M059J (cell line): ENCODE data around the gene IGSF11. TPM values are rescaled to one million over a fixed set of nuclear protein-coding genes. Genes with fewer than 3 reads are reported as not detected.
A peak's percentile ranks its signal among the peaks of the same experiment; 100 is the strongest.

Source experiments
- DNase-seq: peaks from one replicate; pipeline ENCODE4 v3.0.0-alpha.2; 2012; ENCODE audit warnings: low read depth
- total RNA-seq: library from RNA; depleted of rRNA; stranded (reverse); fragments of >200 nt; shearing (Covaris generic); gene quantifications from 2 replicates; pipeline ENCODE4 v1.2.3, GENCODE V29; 2014; rRNA removed

IGSF11 gene, protein sequence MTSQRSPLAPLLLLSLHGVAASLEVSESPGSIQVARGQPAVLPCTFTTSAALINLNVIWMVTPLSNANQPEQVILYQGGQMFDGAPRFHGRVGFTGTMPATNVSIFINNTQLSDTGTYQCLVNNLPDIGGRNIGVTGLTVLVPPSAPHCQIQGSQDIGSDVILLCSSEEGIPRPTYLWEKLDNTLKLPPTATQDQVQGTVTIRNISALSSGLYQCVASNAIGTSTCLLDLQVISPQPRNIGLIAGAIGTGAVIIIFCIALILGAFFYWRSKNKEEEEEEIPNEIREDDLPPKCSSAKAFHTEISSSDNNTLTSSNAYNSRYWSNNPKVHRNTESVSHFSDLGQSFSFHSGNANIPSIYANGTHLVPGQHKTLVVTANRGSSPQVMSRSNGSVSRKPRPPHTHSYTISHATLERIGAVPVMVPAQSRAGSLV
- total RNA-seq: not detected in 2 replicates

DNA sequence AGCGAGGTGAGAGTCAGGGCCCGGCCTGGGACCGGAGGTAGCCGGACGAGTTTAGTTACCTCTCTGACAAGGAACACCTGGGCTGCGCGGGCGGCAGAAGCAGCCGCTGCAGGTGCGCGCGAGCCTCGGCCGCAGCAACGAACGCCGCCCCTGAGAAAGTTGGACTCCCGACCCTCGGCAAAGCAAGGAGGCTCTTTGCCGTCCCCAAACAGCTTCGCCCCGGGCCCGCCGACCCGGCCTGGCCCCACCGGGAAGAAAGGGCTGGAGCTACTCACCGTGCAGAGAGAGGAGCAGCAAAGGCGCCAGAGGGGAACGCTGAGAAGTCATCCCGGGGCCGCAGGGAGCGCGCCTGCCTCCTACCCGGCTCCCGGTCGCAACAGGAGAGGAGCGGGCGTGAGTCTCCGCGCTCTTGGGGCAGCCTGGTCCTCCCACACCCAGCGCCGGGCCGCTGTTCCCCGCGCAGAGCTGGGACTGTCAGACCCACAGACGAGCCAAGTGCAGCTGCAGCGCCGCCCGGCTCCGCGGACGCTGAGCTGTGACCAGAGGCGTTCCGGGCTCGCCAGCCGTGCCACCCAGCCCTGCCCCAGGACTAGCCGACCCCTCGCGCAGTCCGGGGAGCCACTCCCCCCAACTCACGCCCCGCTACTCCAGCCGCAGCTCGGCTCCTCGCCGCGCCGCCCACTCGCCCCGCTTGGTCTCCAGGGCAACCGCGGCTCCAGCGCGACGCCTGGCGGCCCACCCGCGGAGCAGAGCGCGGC is at the start of gene IGSF11:
Gene IGSF11 (minus strand): TSS at position 591 of the 758 bp plus-strand sequence. CDS start 264 bp downstream, at position 327.
- peak; percentile 55 for DNase-seq

DNA sequence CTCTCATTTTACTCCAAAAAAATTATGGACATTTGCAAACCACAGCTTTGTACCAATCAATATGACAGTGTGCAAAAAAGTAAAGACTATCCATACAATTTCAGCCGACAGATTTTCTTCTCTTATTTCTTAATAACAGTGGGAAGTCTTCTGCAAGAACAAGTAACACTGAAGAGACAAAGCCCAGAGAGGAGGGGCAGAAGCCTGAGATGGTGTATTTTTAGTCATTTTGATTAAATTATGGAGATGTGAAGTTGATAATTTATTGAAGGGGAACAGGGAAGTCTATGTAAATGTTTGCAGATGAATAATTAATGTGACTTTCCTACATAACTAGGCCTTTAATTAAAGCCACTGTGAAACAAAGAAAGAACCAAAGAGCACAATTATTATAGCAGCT is 45.7 kb upstream of the IGSF11 start:
- no peak for DNase-seq

- no peak for DNase-seq
Observed at GRCh38 chr3:119073258-119074001, 38.8 kb upstream of the IGSF11 start.

DNA sequence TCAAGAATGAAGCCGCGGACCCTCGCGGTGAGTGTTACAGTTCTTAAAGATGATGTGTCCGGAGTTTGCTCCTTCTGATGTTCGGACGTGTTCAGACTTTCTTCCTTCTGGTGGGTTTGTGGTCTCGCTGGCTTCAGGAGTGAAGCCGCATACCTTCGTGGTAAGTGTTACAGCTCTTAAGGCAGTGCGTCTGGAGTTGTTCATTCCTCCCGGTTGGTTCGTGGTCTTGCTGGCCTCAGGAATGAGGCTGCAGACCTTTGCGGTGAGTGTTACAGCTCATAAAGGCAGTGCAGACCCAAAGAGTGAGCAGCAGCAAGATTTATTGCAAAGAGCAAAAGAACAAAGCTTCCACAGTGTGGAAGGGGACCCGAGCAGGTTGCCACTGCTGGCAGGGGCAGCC is 37.8 kb upstream of the IGSF11 start:
- DNase-seq: peak; percentile 15

GRCh38 chr3:119069725-119070124 is 35.1 kb upstream of the IGSF11 start:
- no peak for DNase-seq

DNA sequence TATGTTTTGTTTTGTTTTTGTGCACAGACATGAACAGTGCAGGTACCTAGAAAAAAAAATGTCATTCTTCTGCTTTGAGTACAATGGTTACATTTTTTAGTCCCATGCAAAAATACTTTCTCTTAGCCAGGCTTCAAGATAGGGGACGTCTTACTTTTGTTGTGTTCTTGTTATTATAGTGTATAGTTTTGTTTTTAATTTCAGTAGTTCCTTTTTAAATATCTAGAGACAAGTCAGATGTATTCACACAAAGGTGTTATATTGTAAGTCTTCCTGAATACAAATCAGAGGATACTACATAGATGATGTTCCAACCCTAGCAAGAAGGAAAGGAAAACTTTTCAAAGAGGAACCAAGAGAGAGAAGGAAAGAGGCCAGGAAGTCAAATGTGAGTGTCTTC is 28.8 kb upstream of the IGSF11 start:
- DNase-seq: no peak

- no peak for DNase-seq
Observed at GRCh38 chr3:119062892-119063291, 28.2 kb upstream of the IGSF11 start.

- no peak for DNase-seq
Observed at GRCh38 chr3:119044593-119044992, 9.9 kb upstream of the IGSF11 start.

- no peak for DNase-seq
Observed at GRCh38 chr3:119042162-119042561, 7.5 kb upstream of the IGSF11 start.

DNA sequence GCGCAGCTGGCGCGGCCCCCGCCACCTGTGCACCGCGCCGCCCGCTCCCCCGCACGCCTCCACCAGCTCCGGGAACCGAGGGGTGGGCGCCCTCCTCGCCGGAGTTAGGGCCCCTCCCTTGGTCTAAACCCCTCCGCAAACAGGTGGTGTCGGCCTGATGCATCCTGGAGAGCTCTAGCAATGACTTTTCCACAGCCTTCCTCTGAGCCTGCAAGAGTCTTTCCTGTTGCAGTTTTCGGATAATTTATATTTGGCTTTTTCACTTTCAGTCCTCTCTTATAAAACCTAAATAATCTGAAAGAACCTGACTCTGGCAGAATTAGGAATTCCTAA is 334 bp upstream of the IGSF11 start:
- no peak for DNase-seq

- no peak for DNase-seq
Observed at GRCh38 chr3:119033393-119034255, 1.0 kb downstream of the IGSF11 start.

DNA sequence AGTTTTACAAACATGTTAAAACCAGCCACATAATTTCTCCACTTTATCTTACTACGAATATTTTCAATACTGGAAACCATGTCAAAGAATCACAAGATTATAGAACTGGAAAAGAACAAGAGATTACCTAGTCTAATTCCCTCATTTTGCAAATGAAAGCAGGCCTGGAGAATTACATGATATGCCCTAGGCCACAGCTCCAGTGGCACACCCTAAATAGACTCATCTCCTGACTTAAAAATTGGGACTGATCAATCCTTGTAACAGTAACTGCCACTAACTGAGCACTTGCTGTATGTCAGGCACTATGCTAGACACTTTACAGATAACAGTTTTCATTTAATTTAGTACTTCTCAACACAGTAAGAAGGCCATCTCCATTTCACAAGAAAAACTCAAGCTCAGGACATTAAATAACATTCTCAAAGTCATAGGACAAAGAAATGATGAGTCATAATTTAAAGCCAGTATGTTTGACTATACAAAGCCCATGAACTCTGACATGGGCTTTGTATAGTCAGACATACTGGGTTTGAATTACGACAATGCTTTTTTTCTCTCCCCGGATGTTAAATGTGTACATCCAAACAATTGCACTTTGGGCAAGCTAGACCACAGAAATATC is 9.4 kb downstream of the IGSF11 start:
- no peak for DNase-seq

- no peak for DNase-seq
Observed at GRCh38 chr3:119019767-119020518, 14.7 kb downstream of the IGSF11 start.

DNA sequence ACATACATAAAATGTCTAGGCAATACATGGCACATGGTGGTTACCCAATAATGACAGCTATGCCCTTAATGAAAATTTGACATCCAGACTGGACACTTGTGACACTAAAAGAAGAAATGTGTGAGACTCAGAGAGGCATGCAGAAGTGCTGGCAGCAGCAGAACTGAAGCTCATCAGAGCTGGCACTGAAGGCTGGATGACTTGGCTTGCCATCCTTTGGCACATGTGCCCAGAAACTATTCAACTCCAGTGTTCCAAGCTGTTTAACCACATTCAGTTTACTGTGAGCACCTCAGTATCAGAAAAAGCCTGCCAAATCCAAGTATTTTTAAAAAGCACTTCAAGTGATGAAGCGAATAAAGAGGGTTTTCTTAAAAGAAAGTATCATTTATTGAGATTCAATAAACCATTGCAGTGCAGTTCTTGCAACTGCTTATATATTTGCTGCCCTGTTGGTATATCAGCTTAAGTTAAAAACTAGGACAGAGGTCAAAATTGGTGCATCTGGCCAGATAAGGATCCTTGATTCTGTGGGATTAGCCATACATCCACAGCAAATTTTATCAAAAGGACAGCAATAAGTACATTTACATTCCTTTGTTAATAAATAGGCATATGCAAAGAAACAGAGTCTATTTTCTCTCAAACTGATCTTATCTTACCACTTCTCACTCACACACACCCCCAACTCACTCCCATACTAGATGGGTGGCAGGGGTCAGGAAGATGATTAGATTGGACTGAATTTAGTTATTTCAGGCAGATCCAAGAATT is 15.8 kb downstream of the IGSF11 start:
- no peak for DNase-seq

DNA sequence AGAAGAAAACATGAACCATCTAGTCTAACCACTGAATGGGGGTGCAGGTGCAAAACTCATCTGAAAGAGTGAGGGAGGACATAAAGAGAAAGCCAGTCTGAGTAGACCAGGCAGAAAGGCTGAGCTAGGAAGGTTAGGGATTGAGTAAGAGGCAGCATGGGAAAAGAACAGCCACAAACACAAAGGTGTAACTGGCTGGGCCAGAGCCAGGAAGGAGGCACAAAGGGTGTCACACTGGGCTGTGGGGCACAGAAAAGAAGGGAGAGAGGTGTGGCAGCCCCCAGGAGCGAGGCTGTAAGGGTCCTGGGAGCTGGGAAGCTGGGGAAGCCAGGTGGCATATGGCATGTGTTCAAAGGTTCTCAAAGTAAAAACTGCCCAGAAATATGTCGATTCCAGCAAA is 18.7 kb downstream of the IGSF11 start:
- DNase-seq: no peak

- DNase-seq: no peak
Observed at GRCh38 chr3:119013951-119014350, 20.7 kb downstream of the IGSF11 start.

DNA sequence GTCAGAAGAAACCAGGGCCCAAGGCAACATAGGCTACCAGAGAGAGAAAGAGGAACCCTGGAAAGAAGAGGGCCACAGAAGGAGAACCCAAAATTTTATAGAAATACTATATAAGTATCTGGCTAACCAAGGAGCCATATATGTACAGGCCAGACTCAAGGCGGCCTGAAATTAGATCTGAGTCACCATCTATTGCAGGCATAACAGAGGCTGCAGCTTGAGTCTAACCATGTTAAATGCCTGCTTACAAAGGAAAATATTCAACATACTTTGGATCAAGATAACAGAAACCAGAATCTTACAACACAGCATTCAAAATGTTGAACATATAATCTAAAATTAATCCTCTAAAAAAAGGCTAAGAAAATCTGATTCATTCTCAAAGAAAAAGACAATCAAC is 23.1 kb downstream of the IGSF11 start:
- no peak for DNase-seq

- DNase-seq: no peak
Observed at GRCh38 chr3:118997190-118997589, 37.5 kb downstream of the IGSF11 start.

GRCh38 chr3:118991775-118992174 is 42.9 kb downstream of the IGSF11 start:
- no peak for DNase-seq
